HEK293 (cell line): ENCODE measurements around the gene XKR3.

Source experiments
- HOXA7 ChIP-seq: sonication (generic); formaldehyde crosslinking; IDR thresholded peaks from 2 replicates; pipeline ENCODE4 v1.8.1; 2022; ENCODE audit warnings: missing genetic modification reagents, borderline replicate concordance
- TCF7L2 ChIP-seq: IDR thresholded peaks from 2 replicates; pipeline ENCODE4 v1.6.1; 2011; ENCODE audit warnings: low read depth, mild to moderate bottlenecking, inconsistent platforms, low read length, moderate library complexity, borderline replicate concordance
- ZFHX2 ChIP-seq: fragments of 450-650 bp; formaldehyde crosslinking; conservative IDR thresholded peaks from 2 replicates; pipeline ENCODE4 v1.5.1; 2016; ENCODE audit warnings: missing biosample characterization, missing genetic modification characterization
- ZNF184 ChIP-seq: fragments of 450-650 bp; IDR thresholded peaks from 2 replicates; pipeline ENCODE4 v1.5.1; 2018; ENCODE audit warnings: missing biosample characterization, mild to moderate bottlenecking, missing genetic modification characterization
- ZNF274 ChIP-seq, 2 experiments: fragments of 200-500 bp in 1 of 2; fragments of 450-650 bp in 1 of 2; sonication (Bioruptor generic) in 1 of 2; formaldehyde crosslinking in 1 of 2; IDR thresholded peaks; 2 replicates each; pipeline versions ENCODE4 v1.5.1 to v1.6.1; 2014 to 2016; ENCODE audit warnings: borderline replicate concordance in 1 of 2, inconsistent platforms in 1 of 2, low read length in 1 of 2, missing biosample characterization in 1 of 2, missing genetic modification characterization in 1 of 2
- ZNF449 ChIP-seq: fragments of 450-650 bp; formaldehyde crosslinking; IDR thresholded peaks from 2 replicates; pipeline ENCODE4 v1.5.1; 2017; ENCODE audit warnings: missing biosample characterization, mild to moderate bottlenecking, missing genetic modification characterization, moderate library complexity
- ZNF626 ChIP-seq: fragments of 450-650 bp; sonication (Bioruptor Pico); formaldehyde crosslinking; IDR thresholded peaks from 2 replicates; pipeline ENCODE4 v1.5.1; 2018; ENCODE audit warnings: missing biosample characterization, missing genetic modification characterization, inconsistent platforms
- TF ChIP-seq, protein P1 (sequence below): fragments of 450-650 bp; formaldehyde crosslinking; IDR thresholded peaks from 2 replicates; pipeline ENCODE4 v1.5.1; 2016; ENCODE audit warnings: missing biosample characterization, missing genetic modification characterization
- TF ChIP-seq, protein P2 (sequence below): fragments of 450-650 bp; formaldehyde crosslinking; IDR thresholded peaks from 2 replicates; pipeline ENCODE4 v1.5.1; 2016; ENCODE audit warnings: missing biosample characterization, missing genetic modification characterization
- TF ChIP-seq, protein P3 (sequence below): fragments of 450-650 bp; formaldehyde crosslinking; IDR thresholded peaks from 2 replicates; pipeline ENCODE4 v1.5.1; 2017; ENCODE audit warnings: missing biosample characterization, missing genetic modification characterization

DNA sequence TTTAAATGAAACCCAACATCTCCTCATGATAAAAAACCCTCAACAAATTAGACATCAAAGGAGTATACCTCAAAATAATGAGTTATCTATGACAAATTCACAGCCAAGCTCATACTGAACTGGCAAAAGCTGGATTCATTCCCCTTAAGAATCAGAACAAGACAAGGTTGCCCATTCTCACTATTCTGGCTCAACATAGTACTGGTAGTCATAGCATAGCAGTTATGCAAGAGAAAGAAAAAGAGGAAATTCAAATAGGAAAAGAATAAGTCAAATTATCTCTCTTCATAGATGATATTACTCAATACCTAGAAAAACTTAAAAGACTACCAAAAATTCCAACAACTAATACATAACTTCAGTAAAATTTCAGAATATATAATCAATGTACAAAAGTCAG lies 29.4 kb upstream of the XKR3 start:
- TF ChIP-seq ZNF274 (IDR thresholded peaks at IDR 0.05; ENCODE audit: low read length) = no peak
- TF ChIP-seq ZNF274 (tag by site-specific recombination; IDR thresholded peaks at IDR 0.05; ENCODE audit: borderline replicate concordance) = no peak
- no peak for TF ChIP-seq ZNF626 (tag by site-specific recombination)
- TF ChIP-seq HOXA7 (CRISPR knock-in tag) = no peak
- TF ChIP-seq ZNF449 = no peak
- TF ChIP-seq, protein P1, sequence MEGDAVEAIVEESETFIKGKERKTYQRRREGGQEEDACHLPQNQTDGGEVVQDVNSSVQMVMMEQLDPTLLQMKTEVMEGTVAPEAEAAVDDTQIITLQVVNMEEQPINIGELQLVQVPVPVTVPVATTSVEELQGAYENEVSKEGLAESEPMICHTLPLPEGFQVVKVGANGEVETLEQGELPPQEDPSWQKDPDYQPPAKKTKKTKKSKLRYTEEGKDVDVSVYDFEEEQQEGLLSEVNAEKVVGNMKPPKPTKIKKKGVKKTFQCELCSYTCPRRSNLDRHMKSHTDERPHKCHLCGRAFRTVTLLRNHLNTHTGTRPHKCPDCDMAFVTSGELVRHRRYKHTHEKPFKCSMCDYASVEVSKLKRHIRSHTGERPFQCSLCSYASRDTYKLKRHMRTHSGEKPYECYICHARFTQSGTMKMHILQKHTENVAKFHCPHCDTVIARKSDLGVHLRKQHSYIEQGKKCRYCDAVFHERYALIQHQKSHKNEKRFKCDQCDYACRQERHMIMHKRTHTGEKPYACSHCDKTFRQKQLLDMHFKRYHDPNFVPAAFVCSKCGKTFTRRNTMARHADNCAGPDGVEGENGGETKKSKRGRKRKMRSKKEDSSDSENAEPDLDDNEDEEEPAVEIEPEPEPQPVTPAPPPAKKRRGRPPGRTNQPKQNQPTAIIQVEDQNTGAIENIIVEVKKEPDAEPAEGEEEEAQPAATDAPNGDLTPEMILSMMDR = no peak
- no peak for TF ChIP-seq TCF7L2
- TF ChIP-seq, protein P2, sequence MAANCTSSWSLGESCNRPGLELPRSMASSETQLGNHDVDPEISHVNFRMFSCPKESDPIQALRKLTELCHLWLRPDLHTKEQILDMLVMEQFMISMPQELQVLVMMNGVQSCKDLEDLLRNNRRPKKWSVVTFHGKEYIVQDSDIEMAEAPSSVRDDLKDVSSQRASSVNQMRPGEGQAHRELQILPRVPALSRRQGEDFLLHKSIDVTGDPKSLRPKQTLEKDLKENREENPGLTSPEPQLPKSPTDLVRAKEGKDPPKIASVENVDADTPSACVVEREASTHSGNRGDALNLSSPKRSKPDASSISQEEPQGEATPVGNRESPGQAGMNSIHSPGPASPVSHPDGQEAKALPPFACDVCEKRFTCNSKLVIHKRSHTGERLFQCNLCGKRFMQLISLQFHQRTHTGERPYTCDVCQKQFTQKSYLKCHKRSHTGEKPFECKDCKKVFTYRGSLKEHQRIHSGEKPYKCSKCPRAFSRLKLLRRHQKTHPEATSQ (tag by site-specific recombination) = no peak
- TF ChIP-seq, protein P3, sequence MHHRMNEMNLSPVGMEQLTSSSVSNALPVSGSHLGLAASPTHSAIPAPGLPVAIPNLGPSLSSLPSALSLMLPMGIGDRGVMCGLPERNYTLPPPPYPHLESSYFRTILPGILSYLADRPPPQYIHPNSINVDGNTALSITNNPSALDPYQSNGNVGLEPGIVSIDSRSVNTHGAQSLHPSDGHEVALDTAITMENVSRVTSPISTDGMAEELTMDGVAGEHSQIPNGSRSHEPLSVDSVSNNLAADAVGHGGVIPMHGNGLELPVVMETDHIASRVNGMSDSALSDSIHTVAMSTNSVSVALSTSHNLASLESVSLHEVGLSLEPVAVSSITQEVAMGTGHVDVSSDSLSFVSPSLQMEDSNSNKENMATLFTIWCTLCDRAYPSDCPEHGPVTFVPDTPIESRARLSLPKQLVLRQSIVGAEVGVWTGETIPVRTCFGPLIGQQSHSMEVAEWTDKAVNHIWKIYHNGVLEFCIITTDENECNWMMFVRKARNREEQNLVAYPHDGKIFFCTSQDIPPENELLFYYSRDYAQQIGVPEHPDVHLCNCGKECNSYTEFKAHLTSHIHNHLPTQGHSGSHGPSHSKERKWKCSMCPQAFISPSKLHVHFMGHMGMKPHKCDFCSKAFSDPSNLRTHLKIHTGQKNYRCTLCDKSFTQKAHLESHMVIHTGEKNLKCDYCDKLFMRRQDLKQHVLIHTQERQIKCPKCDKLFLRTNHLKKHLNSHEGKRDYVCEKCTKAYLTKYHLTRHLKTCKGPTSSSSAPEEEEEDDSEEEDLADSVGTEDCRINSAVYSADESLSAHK (tag by site-specific recombination) = no peak
- no peak for TF ChIP-seq ZFHX2
- no peak for TF ChIP-seq ZNF184 (tag by site-specific recombination)
